ACC112 (cell line): Measurements from ENCODE around the gene PARP1.
"Not testable (repeated sequence)": the region's sequence is repeated elsewhere in the genome, so short reads cannot be mapped to it uniquely, and the experiment has no call there.

Source experiments
- H2AFZ ChIP-seq: fragments of 200-600 bp; sonication (generic); one replicate; pipeline ENCODE4 v1.6.0; 2017; ENCODE audit warnings: antibody characterized with exemption, low read length; ENCODE audit not compliant: unreplicated experiment
- H3K27ac ChIP-seq: fragments of 200-600 bp; sonication (generic); 2 replicates; pipeline ENCODE4 v1.5.1; 2014; ENCODE audit warnings: low read depth, mild to moderate bottlenecking, antibody characterized with exemption, low read length, moderate library complexity
- H3K27me3 ChIP-seq: fragments of 200-600 bp; sonication (generic); 2 replicates; pipeline ENCODE4 v1.6.1; 2014; ENCODE audit warnings: mild to moderate bottlenecking, antibody characterized with exemption, low read length, moderate library complexity, mixed read lengths; ENCODE audit not compliant: insufficient read depth
- H3K36me3 ChIP-seq: fragments of 200-600 bp; sonication (generic); 2 replicates; pipeline ENCODE4 v1.6.1; 2016; ENCODE audit warnings: mild to moderate bottlenecking, antibody characterized with exemption, low read length, moderate library complexity, mixed read lengths; ENCODE audit not compliant: insufficient read depth
- H3K4me1 ChIP-seq: fragments of 200-600 bp; sonication (generic); one replicate; pipeline ENCODE4 v1.6.1; 2016; ENCODE audit warnings: low read length, mixed read lengths; ENCODE audit not compliant: insufficient read depth, unreplicated experiment, control insufficient read depth
- H3K4me3 ChIP-seq: fragments of 200-600 bp; sonication (generic); 2 replicates; pipeline ENCODE4 v1.5.1; 2014; ENCODE audit warnings: mild to moderate bottlenecking, low read depth, low read length
- H3K79me2 ChIP-seq: fragments of 200-600 bp; sonication (generic); one replicate; pipeline ENCODE4 v1.6.0; 2016; ENCODE audit warnings: low read length; ENCODE audit not compliant: control insufficient read depth, unreplicated experiment, insufficient read depth

The PARP1 gene

GRCh38 chr1:226443439-226443838, 35.5 kb upstream of the PARP1 start:
- Histone ChIP-seq H3K27ac (no peak overlapping the region), H3K36me3 (no peaks in the 10 kb centered on the region), H3K79me2 (no peaks in the 10 kb centered on the region), H2AFZ (no peak overlapping the region), H3K4me3 (no peak overlapping the region), H3K4me1 (no peaks in the 10 kb centered on the region), H3K27me3 (peaks cover 69% of the 10 kb centered on the region)

GRCh38 chr1:226443033-226443432, 35.1 kb upstream of the PARP1 start:
- peaks cover 73% of the 10 kb centered on the region for H3K27me3 ChIP-seq
- no peaks in the 10 kb centered on the region for H3K79me2 ChIP-seq
- no peaks in the 10 kb centered on the region for H3K36me3 ChIP-seq
- H3K4me3 ChIP-seq: no peak overlapping the region
- no peak overlapping the region for H2AFZ ChIP-seq
- H3K4me1 ChIP-seq: no peaks in the 10 kb centered on the region
- H3K27ac ChIP-seq: no peak overlapping the region

GRCh38 chr1:226441629-226442028, 33.7 kb upstream of the PARP1 start:
- Histone ChIP-seq H3K4me3 (no peak overlapping the region), H3K27ac (no peak overlapping the region), H3K79me2 (no peaks in the 10 kb centered on the region)

GRCh38 chr1:226440512-226440911, 32.6 kb upstream of the PARP1 start:
- Histone ChIP-seq H3K79me2 (no peaks in the 10 kb centered on the region), H3K4me1 (no peaks in the 10 kb centered on the region), H3K4me3 (no peak overlapping the region), H2AFZ (no peak overlapping the region), H3K36me3 (no peaks in the 10 kb centered on the region), H3K27ac (no peak overlapping the region), H3K27me3 (peaks cover 80% of the 10 kb centered on the region)

More at GRCh38 chr1:226441629-226442028, 33.7 kb upstream of the PARP1 start:
- no peaks in the 10 kb centered on the region for H3K4me1 ChIP-seq
- no peak overlapping the region for H2AFZ ChIP-seq
- H3K27me3 ChIP-seq: peaks cover 80% of the 10 kb centered on the region
- no peaks in the 10 kb centered on the region for H3K36me3 ChIP-seq

GRCh38 chr1:226438007-226438406, 30.1 kb upstream of the PARP1 start:
- H3K27ac ChIP-seq: no peak overlapping the region
- H2AFZ ChIP-seq: no peak overlapping the region
- no peak overlapping the region for H3K4me3 ChIP-seq
- no peaks in the 10 kb centered on the region for H3K4me1 ChIP-seq
- H3K79me2 ChIP-seq: no peaks in the 10 kb centered on the region
- H3K36me3 ChIP-seq: no peaks in the 10 kb centered on the region
- H3K27me3 ChIP-seq: peaks cover 64% of the 10 kb centered on the region

- no peaks in the 10 kb centered on the region for H3K36me3 ChIP-seq
These were observed 29.1 kb upstream of the PARP1 start for GRCh38 chr1:226436855-226437491.

GRCh38 chr1:226436472-226436854, 28.6 kb upstream of the PARP1 start:
- H3K4me3 ChIP-seq: no peak overlapping the region
- H3K4me1 ChIP-seq: no peaks in the 10 kb centered on the region
- H3K79me2 ChIP-seq: no peaks in the 10 kb centered on the region
- no peak overlapping the region for H3K27ac ChIP-seq
- no peak overlapping the region for H2AFZ ChIP-seq
- H3K36me3 ChIP-seq: no peaks in the 10 kb centered on the region
- peaks cover 58% of the 10 kb centered on the region for H3K27me3 ChIP-seq

More at GRCh38 chr1:226436855-226437491, 29.1 kb upstream of the PARP1 start:
- no peaks in the 10 kb centered on the region for H3K79me2 ChIP-seq
- no peak overlapping the region for H2AFZ ChIP-seq
- peaks cover 61% of the 10 kb centered on the region for H3K27me3 ChIP-seq
- no peak overlapping the region for H3K27ac ChIP-seq
- no peak overlapping the region for H3K4me3 ChIP-seq
- H3K4me1 ChIP-seq: no peaks in the 10 kb centered on the region

- Histone ChIP-seq H3K4me1 (no peaks in the 10 kb centered on the region), H3K79me2 (no peaks in the 10 kb centered on the region), H2AFZ (no peak overlapping the region), H3K27ac (no peak overlapping the region), H3K36me3 (no peaks in the 10 kb centered on the region), H3K4me3 (no peak overlapping the region), H3K27me3 (peaks cover 36% of the 10 kb centered on the region)
These were observed 25.4 kb upstream of the PARP1 start for GRCh38 chr1:226433341-226433720.

GRCh38 chr1:226432586-226433340, 24.9 kb upstream of the PARP1 start:
- Histone ChIP-seq H3K27ac (no peak overlapping the region), H3K79me2 (no peaks in the 10 kb centered on the region), H3K36me3 (no peaks in the 10 kb centered on the region), H3K27me3 (peaks cover 30% of the 10 kb centered on the region), H3K4me3 (no peak overlapping the region), H3K4me1 (no peaks in the 10 kb centered on the region), H2AFZ (no peak overlapping the region)

- H3K4me1 ChIP-seq, H3K27ac ChIP-seq, H3K4me3 ChIP-seq, H3K79me2 ChIP-seq, H2AFZ ChIP-seq, H3K36me3 ChIP-seq: not testable (repeated sequence)
- peaks cover 22% of the 10 kb centered on the region for H3K27me3 ChIP-seq
These were observed 24.0 kb upstream of the PARP1 start for GRCh38 chr1:226431898-226432297.
